ENCODE results near the gene SLC2A10. TPM values are rescaled to one million over a fixed set of nuclear protein-coding genes. Genes with fewer than 3 reads are reported as not detected.

The SLC2A10 gene
- under 1 TPM in 1 of 2 donors, not detected in 1; 0.07 TPM for total RNA-seq

GRCh38 chr20:46709459-46710152, at the start of gene SLC2A10:
Gene SLC2A10 (plus strand): TSS chr20:46709649. CDS start chr20:46709737, 88 bp downstream.
- Mint-ChIP-seq H3K36me3 (ENCODE audit: insufficient read depth in 2 of 2) (peaks cover 2 to 3% of the 10 kb centered on the region in 2 donors), H3K27ac (no peak within 1 kb of the TSS), H3K4me3 (peak within 1 kb of the TSS; percentile 79 to 85), H3K9me3 (peaks cover 0 to 3% of the 10 kb centered on the region in 2 donors), H3K27me3 (ENCODE audit: low read depth) (peaks cover 52% of the 10 kb centered on the region), H3K4me1 (ENCODE audit: low read depth) (peaks cover 12% of the 10 kb centered on the region)
- DNase-seq (peak in 1 of 2 donors; percentile 9), ATAC-seq (replicated peaks in 1 of 2) (peak; percentile 36 to 45)

- no peak for ATAC-seq (replicated peaks in 1 of 2)
Observed at GRCh38 chr20:46660487-46660886, 49.0 kb upstream of the SLC2A10 start.

GRCh38 chr20:46661659-46662058, 47.8 kb upstream of the SLC2A10 start:
- no peak for ATAC-seq (replicated peaks in 1 of 2)
- Mint-ChIP-seq H3K27me3 (ENCODE audit: low read depth) (no peaks in the 10 kb centered on the region), H3K4me3 (no peak overlapping the region)

More at GRCh38 chr20:46660487-46660886, 49.0 kb upstream of the SLC2A10 start:
- H3K9me3 Mint-ChIP-seq = peaks cover 0 to 1% of the 10 kb centered on the region in 2 donors
- no peak overlapping the region for H3K4me3 Mint-ChIP-seq
- DNase-seq = no peak
- no peaks in the 10 kb centered on the region for H3K27me3 Mint-ChIP-seq (ENCODE audit: low read depth)
- peak overlapping the region; percentile 17 for H3K27ac Mint-ChIP-seq
- H3K4me1 Mint-ChIP-seq (ENCODE audit: low read depth) = no peaks in the 10 kb centered on the region
- H3K36me3 Mint-ChIP-seq (ENCODE audit: insufficient read depth in 2 of 2) = no peaks in the 10 kb centered on the region

GRCh38 chr20:46663531-46663930, 45.9 kb upstream of the SLC2A10 start:
- ATAC-seq (replicated peaks in 1 of 2) (no peak), DNase-seq (no peak)
- no peaks in the 10 kb centered on the region for H3K4me1 Mint-ChIP-seq (ENCODE audit: low read depth)
- H3K27me3 Mint-ChIP-seq (ENCODE audit: low read depth) = no peaks in the 10 kb centered on the region
- H3K4me3 Mint-ChIP-seq = no peak overlapping the region
- peaks cover 0 to 1% of the 10 kb centered on the region in 2 donors for H3K9me3 Mint-ChIP-seq
- H3K36me3 Mint-ChIP-seq (ENCODE audit: insufficient read depth in 2 of 2) = no peaks in the 10 kb centered on the region
- H3K27ac Mint-ChIP-seq = no peak overlapping the region

More at GRCh38 chr20:46661659-46662058, 47.8 kb upstream of the SLC2A10 start:
- Mint-ChIP-seq H3K27ac (no peak overlapping the region), H3K9me3 (peaks cover 0 to 1% of the 10 kb centered on the region in 2 donors), H3K4me1 (ENCODE audit: low read depth) (no peaks in the 10 kb centered on the region), H3K36me3 (ENCODE audit: insufficient read depth in 2 of 2) (no peaks in the 10 kb centered on the region)
- DNase-seq = no peak

DNA sequence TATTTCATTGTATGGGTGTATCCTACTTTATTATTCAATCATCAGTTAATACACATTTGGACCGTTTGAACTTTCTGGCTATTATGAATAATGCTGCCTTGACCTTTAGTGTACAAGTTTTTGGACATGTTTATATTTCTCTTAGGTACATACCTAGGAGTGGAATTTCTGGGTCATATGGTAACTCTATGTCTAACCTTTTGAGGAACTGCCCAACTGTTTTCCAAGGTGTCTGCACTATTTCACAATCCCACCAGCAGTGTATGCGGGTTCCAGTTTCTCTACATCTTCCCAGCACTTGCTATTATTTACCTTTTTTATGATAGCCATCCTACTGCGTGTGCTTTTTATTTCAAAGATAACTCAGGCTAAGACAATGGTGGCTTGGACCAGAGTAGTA, 43.8 kb upstream of the SLC2A10 start:
- Mint-ChIP-seq H3K9me3 (peaks cover 3 to 4% of the 10 kb centered on the region in 2 donors), H3K4me1 (ENCODE audit: low read depth) (no peaks in the 10 kb centered on the region), H3K27ac (no peak overlapping the region), H3K4me3 (no peak overlapping the region), H3K36me3 (ENCODE audit: insufficient read depth in 2 of 2) (peaks cover 3 to 4% of the 10 kb centered on the region in 2 donors), H3K27me3 (ENCODE audit: low read depth) (no peaks in the 10 kb centered on the region)
- no peak for ATAC-seq (replicated peaks in 1 of 2)
- no peak for DNase-seq

- Mint-ChIP-seq H3K9me3 (peaks cover 6 to 8% of the 10 kb centered on the region in 2 donors), H3K27ac (no peak overlapping the region)
Observed at GRCh38 chr20:46666306-46666705, 43.1 kb upstream of the SLC2A10 start.

GRCh38 chr20:46666818-46667515, 42.5 kb upstream of the SLC2A10 start:
- Mint-ChIP-seq H3K27me3 (ENCODE audit: low read depth) (no peaks in the 10 kb centered on the region), H3K27ac (no peak overlapping the region), H3K36me3 (ENCODE audit: insufficient read depth in 2 of 2) (peaks cover 6 to 10% of the 10 kb centered on the region in 2 donors), H3K9me3 (peaks cover 8% of the 10 kb centered on the region in 2 donors), H3K4me1 (ENCODE audit: low read depth) (no peaks in the 10 kb centered on the region), H3K4me3 (no peak overlapping the region)
- DNase-seq = no peak
- no peak for ATAC-seq (replicated peaks in 1 of 2)

More at GRCh38 chr20:46666306-46666705, 43.1 kb upstream of the SLC2A10 start:
- no peak for DNase-seq
- no peak for ATAC-seq (replicated peaks in 1 of 2)
- Mint-ChIP-seq H3K27me3 (ENCODE audit: low read depth) (no peaks in the 10 kb centered on the region), H3K4me3 (no peak overlapping the region), H3K4me1 (ENCODE audit: low read depth) (no peaks in the 10 kb centered on the region), H3K36me3 (ENCODE audit: insufficient read depth in 2 of 2) (peaks cover 5 to 8% of the 10 kb centered on the region in 2 donors)

DNA sequence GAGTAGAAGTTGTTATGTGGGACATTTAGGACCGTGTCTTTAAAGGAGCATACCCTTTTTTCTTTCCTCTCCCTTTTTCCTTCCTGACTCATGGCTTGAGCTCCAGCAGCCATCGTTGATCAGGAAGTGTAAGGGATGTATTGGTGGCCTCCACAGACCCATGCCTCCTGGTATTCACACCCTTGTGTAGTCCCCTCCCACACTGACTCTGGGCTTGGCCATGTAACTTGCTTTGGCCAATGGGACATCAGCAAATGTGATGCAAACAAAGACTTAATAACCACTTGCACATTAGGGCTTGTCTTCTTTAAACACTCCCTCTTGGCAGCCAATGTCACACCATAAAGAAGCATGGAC, 39.2 kb upstream of the SLC2A10 start:
- Mint-ChIP-seq H3K27me3 (ENCODE audit: low read depth) (no peaks in the 10 kb centered on the region), H3K4me3 (no peak overlapping the region), H3K4me1 (ENCODE audit: low read depth) (no peaks in the 10 kb centered on the region), H3K27ac (no peak overlapping the region), H3K36me3 (ENCODE audit: insufficient read depth in 2 of 2) (peaks cover 6 to 10% of the 10 kb centered on the region in 2 donors), H3K9me3 (peaks cover 8% of the 10 kb centered on the region in 2 donors)
- DNase-seq = no peak
- ATAC-seq (replicated peaks in 1 of 2) = no peak

DNA sequence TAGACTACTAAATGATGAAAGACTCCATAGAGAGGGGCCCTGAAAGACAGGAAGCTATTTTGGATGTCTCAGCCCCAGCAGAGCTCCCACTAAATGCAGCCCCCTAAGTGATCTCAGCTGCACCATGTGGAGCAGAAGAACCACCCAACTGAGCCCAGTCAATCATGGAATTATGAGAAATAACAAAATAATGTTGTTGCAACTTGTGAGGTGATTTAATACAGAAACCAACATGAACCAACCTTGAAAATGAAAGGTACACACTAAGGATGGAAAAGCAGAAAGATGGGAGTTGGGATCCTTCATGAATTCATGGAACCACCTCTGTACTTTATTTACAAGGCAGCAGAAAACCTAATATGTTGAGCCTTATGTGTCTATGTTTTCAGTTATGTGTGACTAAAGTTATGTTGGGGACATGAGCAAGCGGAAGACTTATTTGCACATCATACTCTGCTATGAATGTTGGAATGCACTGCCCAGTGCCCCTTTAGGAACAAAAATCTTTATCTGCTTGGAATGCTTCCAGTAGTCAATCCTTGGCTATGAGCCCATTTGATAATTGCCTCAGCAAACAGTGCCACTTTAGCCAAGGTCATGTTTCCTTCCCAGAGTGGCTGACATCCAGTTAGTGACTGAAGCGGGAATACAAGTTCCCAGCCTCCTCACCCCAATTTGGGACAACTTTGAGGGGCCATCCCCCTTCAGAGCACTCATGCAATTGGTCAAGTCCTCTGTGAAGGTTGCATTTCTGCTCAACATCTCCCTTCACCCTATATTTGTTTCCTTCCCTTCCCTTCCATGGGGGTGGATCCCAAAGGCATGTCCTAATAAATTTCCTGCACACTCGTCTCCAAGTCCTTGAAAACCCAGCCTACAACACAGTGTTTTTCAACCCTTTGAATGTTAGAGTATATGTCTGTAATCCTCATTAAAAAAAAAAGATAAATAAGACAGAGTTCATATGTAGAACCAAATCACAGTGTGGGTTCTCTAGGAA, 38.6 kb upstream of the SLC2A10 start:
- H3K27ac Mint-ChIP-seq = no peak overlapping the region
- peaks cover 6 to 10% of the 10 kb centered on the region in 2 donors for H3K36me3 Mint-ChIP-seq (ENCODE audit: insufficient read depth in 2 of 2)
- no peaks in the 10 kb centered on the region for H3K27me3 Mint-ChIP-seq (ENCODE audit: low read depth)
- DNase-seq (no peak), ATAC-seq (replicated peaks in 1 of 2) (no peak)
- H3K4me3 Mint-ChIP-seq = no peak overlapping the region
- H3K9me3 Mint-ChIP-seq = peaks cover 8% of the 10 kb centered on the region in 2 donors
- H3K4me1 Mint-ChIP-seq (ENCODE audit: low read depth) = no peaks in the 10 kb centered on the region

GRCh38 chr20:46671866-46672542, 37.4 kb upstream of the SLC2A10 start:
- Mint-ChIP-seq H3K4me1 (ENCODE audit: low read depth) (no peaks in the 10 kb centered on the region), H3K27me3 (ENCODE audit: low read depth) (no peaks in the 10 kb centered on the region), H3K36me3 (ENCODE audit: insufficient read depth in 2 of 2) (peaks cover 6 to 10% of the 10 kb centered on the region in 2 donors), H3K9me3 (peaks cover 8% of the 10 kb centered on the region in 2 donors), H3K4me3 (no peak overlapping the region), H3K27ac (no peak overlapping the region)
- DNase-seq (no peak), ATAC-seq (replicated peaks in 1 of 2) (no peak)

DNA sequence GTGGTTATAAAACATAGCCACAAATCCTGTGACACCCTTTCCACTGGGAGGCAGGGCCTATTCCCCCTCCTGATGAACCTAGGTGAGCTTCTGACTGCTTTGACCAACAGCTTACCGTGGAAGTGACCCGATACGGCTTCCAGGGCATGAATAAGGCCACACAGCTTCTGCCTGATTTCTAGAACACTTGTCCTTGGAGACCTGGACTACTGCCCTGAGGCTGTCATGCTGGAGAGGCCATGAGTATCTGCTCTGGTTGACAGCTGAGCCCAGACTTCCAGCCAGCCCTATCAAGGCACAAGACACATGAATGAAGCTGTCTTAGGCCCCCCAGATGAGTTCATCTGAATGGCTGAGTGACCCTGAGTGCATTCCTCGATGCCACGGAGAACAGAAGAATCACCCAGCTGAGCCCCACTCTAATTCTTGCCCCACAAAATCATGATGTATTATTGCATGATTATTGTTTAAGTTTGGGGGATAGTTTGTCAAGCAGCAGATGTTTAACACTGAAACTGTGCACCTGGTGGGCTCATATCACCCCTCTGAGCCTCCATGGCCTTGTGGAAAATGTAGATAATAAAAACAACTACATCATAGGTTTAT, 36.8 kb upstream of the SLC2A10 start:
- Mint-ChIP-seq H3K27ac (no peak overlapping the region), H3K27me3 (ENCODE audit: low read depth) (no peaks in the 10 kb centered on the region), H3K9me3 (peaks cover 8% of the 10 kb centered on the region in 2 donors), H3K4me1 (ENCODE audit: low read depth) (no peaks in the 10 kb centered on the region), H3K36me3 (ENCODE audit: insufficient read depth in 2 of 2) (peaks cover 6 to 10% of the 10 kb centered on the region in 2 donors), H3K4me3 (no peak overlapping the region)
- no peak for ATAC-seq (replicated peaks in 1 of 2)
- no peak for DNase-seq

Measured in activated T-cell treated with anti-CD3 and anti-CD28 coated beads, Interleukin-2, amount 50 U/mL, for 72 hours (primary cell).